ENCODE measurements around the gene CDH16.
A peak's percentile ranks its signal among the peaks of the same experiment; 100 is the strongest.

The CDH16 gene

DNA sequence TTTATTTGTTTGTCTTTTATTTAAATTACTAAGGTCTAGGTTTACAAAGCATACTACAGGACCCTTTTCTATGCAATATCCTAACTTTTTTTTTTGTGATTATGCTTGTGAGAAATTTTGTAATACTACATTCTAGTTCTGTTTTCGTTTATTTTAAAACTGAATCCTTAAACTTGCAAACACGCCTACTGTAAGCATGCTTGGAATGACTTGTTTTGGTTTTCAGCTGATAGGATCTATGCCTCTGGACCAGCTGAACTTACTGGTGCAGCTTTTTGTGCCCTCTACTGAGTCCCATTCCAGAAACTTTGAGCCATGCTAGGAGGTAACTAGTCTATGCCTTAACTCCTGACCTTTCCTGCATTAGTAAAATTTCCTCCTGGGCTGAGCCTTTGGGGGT is 32.4 kb downstream of the CDH16 start:
- no peak overlapping the region for H2BK5ac ChIP-seq (ENCODE audit: low read depth, low read length, poor library complexity)
- peak overlapping the region; percentile 18 for H3K4me2 ChIP-seq (ENCODE audit: low read length)
- no peaks in the 10 kb centered on the region for H3K79me1 ChIP-seq (ENCODE audit: low read length)
- no peak overlapping the region for H2AFZ ChIP-seq (ENCODE audit: insufficient read depth, low read length, poor library complexity)
- no peak overlapping the region for H2AK5ac ChIP-seq (ENCODE audit: low read length)
- no peak overlapping the region for H3K14ac ChIP-seq (ENCODE audit: low read length)
- H3K18ac ChIP-seq (ENCODE audit: low read length) = no peak overlapping the region
- H3K36me3 ChIP-seq (ENCODE audit: control insufficient read depth in 1 of 2, insufficient read depth in 2 of 2, low read length in 2 of 2) = peaks cover 15 to 18% of the 10 kb centered on the region in 2 experiments
- no peak overlapping the region for H3K27ac ChIP-seq (ENCODE audit: low read depth, low read length)
- no CpG with 5 or more reads among the region's 2 CpGs for WGBS (ENCODE audit: extremely low coverage, insufficient coverage, insufficient read length)
- DNase-seq = peak in 1 of 2 donors; percentile 61
- H2BK120ac ChIP-seq (ENCODE audit: insufficient read depth, low read length, poor library complexity) = no peak overlapping the region
- H3K27me3 ChIP-seq (ENCODE audit: insufficient read depth, low read length) = no peaks in the 10 kb centered on the region
- H4K91ac ChIP-seq (ENCODE audit: low read depth, low read length) = no peak overlapping the region
- H3K9me3 ChIP-seq (ENCODE audit: insufficient read depth, low read depth, low read length) = no peaks in the 10 kb centered on the region
- H3K4ac ChIP-seq (ENCODE audit: low read depth, low read length) = no peak overlapping the region
- H3K9ac ChIP-seq (ENCODE audit: low read length) = no peak overlapping the region
- no peak overlapping the region for H3K4me3 ChIP-seq (ENCODE audit: low read depth, low read length)
- no peak overlapping the region for H3K23ac ChIP-seq (ENCODE audit: low read length)
- no peak overlapping the region for H4K12ac ChIP-seq (ENCODE audit: low read depth, low read length)
- no peak overlapping the region for H4K8ac ChIP-seq (ENCODE audit: low read depth, low read length)
- H2BK12ac ChIP-seq (ENCODE audit: low read length) = no peak overlapping the region
- peaks cover 8 to 19% of the 10 kb centered on the region in 2 experiments for H3K4me1 ChIP-seq (ENCODE audit: control insufficient read depth in 1 of 2, insufficient read depth in 2 of 2, low read length in 2 of 2)
- H3K79me2 ChIP-seq (ENCODE audit: control insufficient read depth, insufficient read depth, low read length, poor library complexity) = no peaks in the 10 kb centered on the region

DNA sequence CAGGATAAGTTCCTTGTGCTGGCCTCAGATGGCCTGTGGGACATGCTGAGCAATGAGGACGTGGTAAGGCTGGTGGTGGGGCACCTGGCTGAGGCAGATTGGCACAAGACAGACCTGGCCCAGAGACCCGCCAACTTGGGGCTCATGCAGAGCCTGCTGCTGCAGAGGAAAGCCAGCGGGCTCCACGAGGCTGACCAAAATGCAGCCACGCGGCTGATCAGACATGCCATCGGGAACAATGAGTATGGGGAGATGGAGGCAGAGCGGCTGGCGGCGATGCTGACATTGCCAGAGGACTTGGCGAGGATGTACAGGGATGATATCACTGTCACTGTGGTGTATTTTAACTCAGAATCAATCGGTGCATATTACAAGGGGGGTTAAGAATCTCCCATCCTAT is 33.2 kb downstream of the CDH16 start:
- Histone ChIP-seq H3K36me3 (ENCODE audit: control insufficient read depth in 1 of 2, insufficient read depth in 2 of 2, low read length in 2 of 2) (peaks cover 14 to 15% of the 10 kb centered on the region in 2 experiments), H3K79me1 (ENCODE audit: low read length) (peaks cover 6% of the 10 kb centered on the region), H3K14ac (ENCODE audit: low read length) (no peak overlapping the region), H3K23ac (ENCODE audit: low read length) (no peak overlapping the region), H2BK120ac (ENCODE audit: insufficient read depth, low read length, poor library complexity) (no peak overlapping the region), H2AFZ (ENCODE audit: insufficient read depth, low read length, poor library complexity) (no peak overlapping the region), H3K18ac (ENCODE audit: low read length) (no peak overlapping the region), H3K4me3 (ENCODE audit: low read depth, low read length) (no peak overlapping the region), H2BK12ac (ENCODE audit: low read length) (no peak overlapping the region), H3K9ac (ENCODE audit: low read length) (no peak overlapping the region), H3K4me2 (ENCODE audit: low read length) (no peak overlapping the region), H4K8ac (ENCODE audit: low read depth, low read length) (no peak overlapping the region), H3K9me3 (ENCODE audit: insufficient read depth, low read depth, low read length) (no peaks in the 10 kb centered on the region), H2BK5ac (ENCODE audit: low read depth, low read length, poor library complexity) (no peak overlapping the region), H3K27me3 (ENCODE audit: insufficient read depth, low read length) (no peaks in the 10 kb centered on the region), H4K91ac (ENCODE audit: low read depth, low read length) (no peak overlapping the region), H3K27ac (ENCODE audit: low read depth, low read length) (no peak overlapping the region), H3K79me2 (ENCODE audit: control insufficient read depth, insufficient read depth, low read length, poor library complexity) (peaks cover 5% of the 10 kb centered on the region), H2AK5ac (ENCODE audit: low read length) (peak overlapping the region; percentile 26), H3K4me1 (ENCODE audit: control insufficient read depth in 1 of 2, insufficient read depth in 2 of 2, low read length in 2 of 2) (peaks cover 11 to 19% of the 10 kb centered on the region in 2 experiments), H3K4ac (ENCODE audit: low read depth, low read length) (no peak overlapping the region), H4K12ac (ENCODE audit: low read depth, low read length) (no peak overlapping the region)
- WGBS (ENCODE audit: extremely low coverage, insufficient coverage, insufficient read length) = no CpG with 5 or more reads among the region's 12 CpGs
- no peak for DNase-seq

GRCh38 chr16:66882702-66883101 is 36.0 kb downstream of the CDH16 start:
- Histone ChIP-seq H2AFZ (ENCODE audit: insufficient read depth, low read length, poor library complexity) (no peak overlapping the region), H2BK5ac (ENCODE audit: low read depth, low read length, poor library complexity) (no peak overlapping the region), H3K36me3 (ENCODE audit: control insufficient read depth in 1 of 2, insufficient read depth in 2 of 2, low read length in 2 of 2) (peaks cover 14 to 15% of the 10 kb centered on the region in 2 experiments), H3K79me2 (ENCODE audit: control insufficient read depth, insufficient read depth, low read length, poor library complexity) (peaks cover 5% of the 10 kb centered on the region), H2BK12ac (ENCODE audit: low read length) (no peak overlapping the region), H3K18ac (ENCODE audit: low read length) (no peak overlapping the region), H2AK5ac (ENCODE audit: low read length) (no peak overlapping the region), H3K4ac (ENCODE audit: low read depth, low read length) (no peak overlapping the region), H3K79me1 (ENCODE audit: low read length) (peaks cover 10% of the 10 kb centered on the region), H4K12ac (ENCODE audit: low read depth, low read length) (no peak overlapping the region), H3K14ac (ENCODE audit: low read length) (no peak overlapping the region), H3K27ac (ENCODE audit: low read depth, low read length) (no peak overlapping the region), H3K9ac (ENCODE audit: low read length) (no peak overlapping the region), H3K4me2 (ENCODE audit: low read length) (no peak overlapping the region), H4K91ac (ENCODE audit: low read depth, low read length) (no peak overlapping the region), H3K23ac (ENCODE audit: low read length) (no peak overlapping the region), H4K8ac (ENCODE audit: low read depth, low read length) (no peak overlapping the region), H3K4me1 (ENCODE audit: control insufficient read depth in 1 of 2, insufficient read depth in 2 of 2, low read length in 2 of 2) (peaks cover 14 to 18% of the 10 kb centered on the region in 2 experiments), H2BK120ac (ENCODE audit: insufficient read depth, low read length, poor library complexity) (no peak overlapping the region), H3K9me3 (ENCODE audit: insufficient read depth, low read depth, low read length) (no peaks in the 10 kb centered on the region), H3K4me3 (ENCODE audit: low read depth, low read length) (no peak overlapping the region), H3K27me3 (ENCODE audit: insufficient read depth, low read length) (no peaks in the 10 kb centered on the region)
- DNase-seq = peak in 1 of 2 donors; percentile 14
- WGBS (ENCODE audit: extremely low coverage, insufficient coverage, insufficient read length) = no CpG with 5 or more reads among the region's 3 CpGs

DNA sequence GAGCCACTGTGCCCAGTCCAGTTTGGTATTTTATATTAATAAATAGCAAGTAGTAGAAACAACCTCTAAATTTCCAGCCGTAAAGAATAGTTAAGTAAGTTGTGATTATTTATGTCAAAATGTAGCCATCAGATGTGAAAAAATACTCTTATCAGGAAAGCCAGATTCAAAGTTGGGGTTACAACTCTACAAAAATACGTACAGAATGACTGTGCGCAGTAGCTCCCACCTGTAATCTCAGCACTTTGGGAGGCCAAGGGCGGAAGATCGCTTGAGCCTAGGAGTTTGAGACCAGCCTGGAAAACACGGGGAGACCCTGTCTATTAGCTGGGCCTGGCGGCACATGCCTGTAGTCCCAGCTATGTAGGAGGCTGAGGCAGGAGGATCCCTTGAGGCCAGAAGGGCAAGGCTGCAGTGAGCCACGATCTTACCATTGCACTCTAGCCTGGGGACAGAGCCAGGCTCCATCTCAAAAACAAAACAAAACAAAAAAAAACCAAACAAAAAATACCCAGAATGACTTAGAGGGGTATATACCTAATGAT is 36.6 kb downstream of the CDH16 start:
- H3K9me3 ChIP-seq (ENCODE audit: insufficient read depth, low read depth, low read length) = no peaks in the 10 kb centered on the region
- no peak overlapping the region for H3K9ac ChIP-seq (ENCODE audit: low read length)
- no peak overlapping the region for H4K12ac ChIP-seq (ENCODE audit: low read depth, low read length)
- H3K4ac ChIP-seq (ENCODE audit: low read depth, low read length) = no peak overlapping the region
- no peak overlapping the region for H3K4me3 ChIP-seq (ENCODE audit: low read depth, low read length)
- H4K91ac ChIP-seq (ENCODE audit: low read depth, low read length) = no peak overlapping the region
- no CpG with 5 or more reads among the region's 8 CpGs for WGBS (ENCODE audit: extremely low coverage, insufficient coverage, insufficient read length)
- no peak overlapping the region for H3K27ac ChIP-seq (ENCODE audit: low read depth, low read length)
- no peaks in the 10 kb centered on the region for H3K27me3 ChIP-seq (ENCODE audit: insufficient read depth, low read length)
- H3K4me1 ChIP-seq (ENCODE audit: control insufficient read depth in 1 of 2, insufficient read depth in 2 of 2, low read length in 2 of 2) = peaks cover 14 to 18% of the 10 kb centered on the region in 2 experiments
- no peak overlapping the region for H2BK5ac ChIP-seq (ENCODE audit: low read depth, low read length, poor library complexity)
- DNase-seq = no peak
- H3K4me2 ChIP-seq (ENCODE audit: low read length) = no peak overlapping the region
- H3K36me3 ChIP-seq (ENCODE audit: control insufficient read depth in 1 of 2, insufficient read depth in 2 of 2, low read length in 2 of 2) = peaks cover 14 to 15% of the 10 kb centered on the region in 2 experiments
- H2BK12ac ChIP-seq (ENCODE audit: low read length) = no peak overlapping the region
- no peak overlapping the region for H3K18ac ChIP-seq (ENCODE audit: low read length)
- H3K14ac ChIP-seq (ENCODE audit: low read length) = no peak overlapping the region
- H3K23ac ChIP-seq (ENCODE audit: low read length) = no peak overlapping the region
- no peak overlapping the region for H4K8ac ChIP-seq (ENCODE audit: low read depth, low read length)
- no peak overlapping the region for H2AFZ ChIP-seq (ENCODE audit: insufficient read depth, low read length, poor library complexity)
- no peak overlapping the region for H2BK120ac ChIP-seq (ENCODE audit: insufficient read depth, low read length, poor library complexity)
- H2AK5ac ChIP-seq (ENCODE audit: low read length) = no peak overlapping the region
- H3K79me2 ChIP-seq (ENCODE audit: control insufficient read depth, insufficient read depth, low read length, poor library complexity) = peaks cover 5% of the 10 kb centered on the region
- peaks cover 10% of the 10 kb centered on the region for H3K79me1 ChIP-seq (ENCODE audit: low read length)

All from trophoblast cell (in vitro differentiated cells and primary cell).